Ovary (tissue), 3 donors: Measurements from ENCODE around the gene APLN.

Experiments
- EP300 ChIP-seq: sonication (generic); formaldehyde crosslinking; IDR thresholded peaks from one replicate; pipeline ENCODE4 v1.6.1; 2017; ENCODE audit warnings: antibody characterized with exemption
- POLR2A ChIP-seq: fragments of 450-650 bp; IDR thresholded peaks from one replicate; pipeline ENCODE4 v1.6.1; 2017; ENCODE audit warnings: antibody characterized with exemption, mild to moderate bottlenecking, moderate library complexity
- TF ChIP-seq, protein P1 (sequence below), 3 donors: fragments of 450-650 bp in 2 of 3; fragments of 200-600 bp in 1 of 3; IDR thresholded peaks; one replicate each; pipeline versions ENCODE4 v1.5.1 to v1.8.0; 2016 to 2022; ENCODE audit warnings: antibody characterized with exemption in 3 of 3, mild to moderate bottlenecking in 1 of 3
- donor health status: DM: no; HTN: no; CAD: no.

DNA sequence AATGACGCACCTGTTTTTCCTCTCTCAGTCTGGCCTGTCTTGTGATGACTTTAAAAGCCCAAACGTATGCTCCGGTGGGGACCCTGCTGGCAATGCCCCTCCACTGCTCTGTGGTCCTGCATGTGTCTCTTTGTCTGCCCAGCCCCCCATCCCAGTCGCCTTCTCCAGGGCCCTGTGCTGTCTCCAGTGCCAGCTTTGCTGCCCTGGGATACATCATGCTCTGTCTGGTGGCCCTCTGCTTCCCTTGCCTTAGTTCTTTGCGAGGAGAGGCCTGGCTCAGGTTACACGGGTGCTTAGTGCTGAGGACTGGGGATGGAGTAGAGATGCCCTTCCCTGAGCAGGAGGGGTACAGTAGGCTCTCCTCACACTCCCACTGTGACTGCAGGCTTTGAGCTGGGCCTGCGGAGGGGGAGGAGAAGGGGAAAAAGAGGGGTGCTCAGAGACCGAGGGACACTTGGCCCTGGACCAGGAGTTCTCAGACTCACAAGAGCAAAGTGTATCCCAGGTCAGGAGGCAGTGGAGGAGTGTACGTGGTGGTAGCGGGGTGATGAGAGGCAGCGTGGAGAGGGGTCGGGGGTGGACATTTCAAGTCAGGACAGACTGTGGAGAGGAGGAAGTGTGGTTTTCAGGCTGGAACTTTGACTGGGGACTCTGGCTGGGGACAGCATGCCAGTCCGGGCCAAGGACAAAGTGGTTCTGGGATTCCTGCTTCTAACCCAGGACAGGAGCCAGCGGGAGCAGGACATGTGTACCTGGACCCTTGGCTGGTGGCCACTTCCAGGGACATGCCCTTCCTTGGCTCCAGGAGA is 2.8 kb downstream of the APLN start:
- TF ChIP-seq, protein P1, sequence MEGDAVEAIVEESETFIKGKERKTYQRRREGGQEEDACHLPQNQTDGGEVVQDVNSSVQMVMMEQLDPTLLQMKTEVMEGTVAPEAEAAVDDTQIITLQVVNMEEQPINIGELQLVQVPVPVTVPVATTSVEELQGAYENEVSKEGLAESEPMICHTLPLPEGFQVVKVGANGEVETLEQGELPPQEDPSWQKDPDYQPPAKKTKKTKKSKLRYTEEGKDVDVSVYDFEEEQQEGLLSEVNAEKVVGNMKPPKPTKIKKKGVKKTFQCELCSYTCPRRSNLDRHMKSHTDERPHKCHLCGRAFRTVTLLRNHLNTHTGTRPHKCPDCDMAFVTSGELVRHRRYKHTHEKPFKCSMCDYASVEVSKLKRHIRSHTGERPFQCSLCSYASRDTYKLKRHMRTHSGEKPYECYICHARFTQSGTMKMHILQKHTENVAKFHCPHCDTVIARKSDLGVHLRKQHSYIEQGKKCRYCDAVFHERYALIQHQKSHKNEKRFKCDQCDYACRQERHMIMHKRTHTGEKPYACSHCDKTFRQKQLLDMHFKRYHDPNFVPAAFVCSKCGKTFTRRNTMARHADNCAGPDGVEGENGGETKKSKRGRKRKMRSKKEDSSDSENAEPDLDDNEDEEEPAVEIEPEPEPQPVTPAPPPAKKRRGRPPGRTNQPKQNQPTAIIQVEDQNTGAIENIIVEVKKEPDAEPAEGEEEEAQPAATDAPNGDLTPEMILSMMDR (IDR thresholded peaks at IDR 0.05), result no peak
- TF ChIP-seq EP300, result no peak
- no peak for TF ChIP-seq POLR2A
